PC-9 (cell line): Measurements from ENCODE around the gene MBD2. TPM values are rescaled to one million over a fixed set of nuclear protein-coding genes. Genes with fewer than 3 reads are reported as not detected.

Experiments
- BruUV-seq: library from RNA; stranded (reverse); fragments of 400-500 nt; replicated peaks from 2 replicates; lab custom pipeline; 2021; lab: Mats Ljungman, UMichigan
- CTCF ChIA-PET: fragments of 300-600 bp; sonication (Branson Sonifier 250); formaldehyde crosslinking; loops from one replicate; lab custom pipeline; 2022; ENCODE audit warnings: antibody characterized with exemption; lab: Charles Lee
- POLR2A ChIA-PET: fragments of 300-600 bp; sonication (Branson Sonifier 250); formaldehyde crosslinking; loops from one replicate; lab custom pipeline; 2022; ENCODE audit warnings: antibody characterized with exemption; ENCODE audit not compliant: unreplicated experiment; lab: Charles Lee
- DNase-seq, 2 experiments: peaks; one replicate each; pipeline versions ENCODE4 v3.0.0 to v3.0.0-alpha.2; 2015 to 2022; ENCODE audit warnings: mixed read lengths in 1 of 2
- H2AFZ ChIP-seq: fragments of 200-600 bp; sonication (generic); 2 replicates; pipeline ENCODE4 v1.8.1; 2017; ENCODE audit warnings: antibody characterized with exemption
- H3F3A ChIP-seq: fragments of 200-600 bp; sonication (generic); 2 replicates; pipeline ENCODE4 v1.8.1; 2017; ENCODE audit warnings: antibody characterized with exemption, mild to moderate bottlenecking, low read depth; ENCODE audit not compliant: insufficient read depth
- H3K27ac ChIP-seq: fragments of 200-600 bp; sonication (generic); 2 replicates; pipeline ENCODE4 v1.6.1; 2016; ENCODE audit warnings: mixed run types
- H3K27me3 ChIP-seq: fragments of 200-600 bp; sonication (generic); 2 replicates; pipeline ENCODE4 v1.6.1; 2016; ENCODE audit warnings: low read depth, mixed run types; ENCODE audit not compliant: insufficient read depth
- H3K36me3 ChIP-seq: fragments of 200-600 bp; sonication (generic); 2 replicates; pipeline ENCODE4 v1.6.1; 2016; ENCODE audit warnings: low read depth, mixed run types
- H3K4me1 ChIP-seq: fragments of 200-600 bp; sonication (generic); replicated peaks from 2 replicates; pipeline ENCODE4 v1.6.1; 2016; ENCODE audit warnings: mixed run types; ENCODE audit not compliant: insufficient read depth
- H3K4me2 ChIP-seq: fragments of 200-600 bp; sonication (generic); 2 replicates; pipeline ENCODE4 v1.6.1; 2017; ENCODE audit warnings: mixed run types
- H3K4me3 ChIP-seq: fragments of 200-600 bp; sonication (generic); 2 replicates; pipeline ENCODE4 v1.6.1; 2016; ENCODE audit warnings: mixed run types
- H3K79me2 ChIP-seq: fragments of 200-600 bp; sonication (generic); 2 replicates; pipeline ENCODE4 v1.6.1; 2017; ENCODE audit warnings: low read depth, mixed run types
- H3K9me2 ChIP-seq: fragments of 200-600 bp; sonication (generic); 2 replicates; pipeline ENCODE4 v1.8.1; 2017; ENCODE audit warnings: mild to moderate bottlenecking; ENCODE audit not compliant: insufficient read depth
- H3K9me3 ChIP-seq: fragments of 200-600 bp; sonication (generic); 2 replicates; pipeline ENCODE4 v1.8.1; 2016; ENCODE audit warnings: low read depth; ENCODE audit not compliant: insufficient read depth
- H4K20me1 ChIP-seq: fragments of 200-600 bp; sonication (generic); 2 replicates; pipeline ENCODE4 v1.8.1; 2017; ENCODE audit not compliant: insufficient read depth
- CTCF ChIP-seq: fragments of 200-600 bp; sonication (generic); conservative IDR thresholded peaks from 2 replicates; pipeline ENCODE4 v1.6.1; 2017; ENCODE audit warnings: mixed run types, antibody characterized with exemption, mild to moderate bottlenecking, moderate library complexity
- EZH2 ChIP-seq: fragments of 200-600 bp; sonication (generic); IDR thresholded peaks from 2 replicates; pipeline ENCODE4 v1.8.0; 2017; ENCODE audit warnings: antibody characterized with exemption, low read depth
- intact Hi-C: fragments of 100-400 bp; cut with micrococcal nuclease; formaldehyde crosslinking; loops from one replicate; pipeline ENCODE4 v1.10.0; 2022; ENCODE audit not compliant: unreplicated experiment
- total RNA-seq: library from RNA; stranded (reverse); gene quantifications from 2 replicates; pipeline ENCODE4 v1.2.3, GENCODE V29; 2021

MBD2 gene
- total RNA-seq, 1 experiment from 2014 or later = 72.0 TPM

- TF ChIP-seq EZH2 (no peak), CTCF (no peak)
- Histone ChIP-seq H3K36me3 (no peaks in the 10 kb centered on the region), H3K9me2 (no peaks in the 10 kb centered on the region), H3K27me3 (no peaks in the 10 kb centered on the region), H4K20me1 (no peaks in the 10 kb centered on the region), H3K27ac (no peak overlapping the region), H3K4me1 (no peaks in the 10 kb centered on the region), H2AFZ (no peak overlapping the region), H3K9me3 (no peaks in the 10 kb centered on the region), H3F3A (no peaks in the 10 kb centered on the region), H3K4me2 (no peak overlapping the region), H3K79me2 (no peaks in the 10 kb centered on the region), H3K4me3 (no peak overlapping the region)
- no peak for DNase-seq
- no TSS peak for BruUV-seq
- CTCF ChIA-PET = no interaction called here
- intact Hi-C loops = no loop called here
- POLR2A ChIA-PET = interaction anchor here (0.6 kb wide), 1 partner anchor 34 kb away, joined by 9 read pairs; no protein-coding TSS in a partner anchor
These were observed 11.4 kb upstream of the MBD2 start for GRCh38 chr18:54235871-54236270.

- Histone ChIP-seq H3K36me3 (no peaks in the 10 kb centered on the region), H3K4me2 (no peak overlapping the region), H3F3A (no peaks in the 10 kb centered on the region), H3K4me3 (no peak overlapping the region), H3K4me1 (no peaks in the 10 kb centered on the region), H3K27ac (no peak overlapping the region), H4K20me1 (no peaks in the 10 kb centered on the region), H3K79me2 (no peaks in the 10 kb centered on the region), H3K9me2 (no peaks in the 10 kb centered on the region), H2AFZ (no peak overlapping the region), H3K9me3 (no peaks in the 10 kb centered on the region), H3K27me3 (no peaks in the 10 kb centered on the region)
- no peak for DNase-seq
- intact Hi-C loops = no loop called here
- CTCF ChIA-PET = no interaction called here
- POLR2A ChIA-PET = interaction anchor here (0.6 kb wide), 1 partner anchor 17 kb away, joined by 5 read pairs; no protein-coding TSS in a partner anchor
- BruUV-seq = no TSS peak
- TF ChIP-seq EZH2 = no peak
- no peak for TF ChIP-seq CTCF
These were observed 9.3 kb upstream of the MBD2 start for GRCh38 chr18:54233747-54234146.

GRCh38 chr18:54233228-54233625, 8.8 kb upstream of the MBD2 start:
- Histone ChIP-seq H3K27ac (no peak overlapping the region), H2AFZ (no peak overlapping the region), H3K4me2 (no peak overlapping the region), H3K9me3 (no peaks in the 10 kb centered on the region), H3K79me2 (no peaks in the 10 kb centered on the region), H3K9me2 (no peaks in the 10 kb centered on the region), H3K27me3 (no peaks in the 10 kb centered on the region), H4K20me1 (no peaks in the 10 kb centered on the region), H3F3A (no peaks in the 10 kb centered on the region), H3K36me3 (no peaks in the 10 kb centered on the region), H3K4me3 (no peak overlapping the region), H3K4me1 (no peaks in the 10 kb centered on the region)
- intact Hi-C loops = no loop called here
- peak in 1 of 2 experiments; percentile 44 for DNase-seq
- TF ChIP-seq CTCF (no peak), EZH2 (no peak)
- POLR2A ChIA-PET = no interaction called here
- CTCF ChIA-PET = no interaction called here
- BruUV-seq = no TSS peak
